HG02610 (cell line): ENCODE measurements around the gene SLC9A5.

Experiments
- ATAC-seq: cut with Tn5 transposase; IDR thresholded peaks from one replicate; pipeline ENCODE4 v1.9.1; 2021; ENCODE audit warnings: mild to moderate bottlenecking, moderate library complexity; ENCODE audit not compliant: unreplicated experiment

The SLC9A5 gene

DNA sequence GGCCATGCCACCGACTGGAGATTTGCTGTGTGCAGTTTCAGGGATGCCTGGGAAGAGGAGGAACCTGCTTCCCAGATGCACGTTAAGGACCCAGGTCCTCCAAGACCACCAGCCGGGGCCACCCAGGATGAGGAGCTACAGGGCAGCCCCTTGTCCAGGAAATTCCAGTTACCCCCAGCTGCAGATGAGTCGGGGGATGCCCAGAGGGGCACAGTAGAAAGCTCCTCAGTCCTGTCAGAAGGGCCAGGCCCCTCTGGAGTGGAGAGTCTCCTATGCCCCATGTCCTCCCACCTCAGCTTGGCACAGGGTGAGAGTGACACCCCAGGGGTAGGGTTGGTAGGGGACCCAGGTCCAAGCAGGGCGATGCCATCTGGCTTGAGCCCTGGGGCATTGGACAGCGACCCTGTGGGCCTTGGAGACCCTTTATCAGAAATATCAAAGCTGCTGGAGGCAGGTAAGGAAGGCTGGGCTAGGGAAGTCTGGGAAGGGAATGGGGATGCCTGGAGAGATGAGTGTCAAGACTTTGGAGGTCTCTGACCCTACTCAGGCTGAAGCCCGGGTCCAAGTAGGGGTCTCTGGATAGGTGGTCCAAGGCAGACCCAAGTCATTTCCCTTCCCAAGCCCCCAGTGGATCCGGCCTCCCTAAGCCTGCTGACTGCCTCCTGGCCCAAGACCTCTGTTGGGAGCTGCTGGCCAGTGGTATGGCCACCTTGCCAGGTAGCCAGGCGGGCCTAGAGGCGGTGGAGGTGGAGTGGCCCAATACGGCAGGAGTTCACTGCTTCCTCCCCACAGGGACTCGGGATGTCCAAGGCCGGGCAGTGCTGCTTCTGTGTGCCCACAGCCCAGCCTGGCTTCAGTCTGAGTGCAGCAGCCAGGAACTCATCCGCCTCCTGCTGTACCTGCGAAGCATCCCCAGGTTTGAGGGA is 31.6 kb downstream of the SLC9A5 start:
- ATAC-seq, result no peak

DNA sequence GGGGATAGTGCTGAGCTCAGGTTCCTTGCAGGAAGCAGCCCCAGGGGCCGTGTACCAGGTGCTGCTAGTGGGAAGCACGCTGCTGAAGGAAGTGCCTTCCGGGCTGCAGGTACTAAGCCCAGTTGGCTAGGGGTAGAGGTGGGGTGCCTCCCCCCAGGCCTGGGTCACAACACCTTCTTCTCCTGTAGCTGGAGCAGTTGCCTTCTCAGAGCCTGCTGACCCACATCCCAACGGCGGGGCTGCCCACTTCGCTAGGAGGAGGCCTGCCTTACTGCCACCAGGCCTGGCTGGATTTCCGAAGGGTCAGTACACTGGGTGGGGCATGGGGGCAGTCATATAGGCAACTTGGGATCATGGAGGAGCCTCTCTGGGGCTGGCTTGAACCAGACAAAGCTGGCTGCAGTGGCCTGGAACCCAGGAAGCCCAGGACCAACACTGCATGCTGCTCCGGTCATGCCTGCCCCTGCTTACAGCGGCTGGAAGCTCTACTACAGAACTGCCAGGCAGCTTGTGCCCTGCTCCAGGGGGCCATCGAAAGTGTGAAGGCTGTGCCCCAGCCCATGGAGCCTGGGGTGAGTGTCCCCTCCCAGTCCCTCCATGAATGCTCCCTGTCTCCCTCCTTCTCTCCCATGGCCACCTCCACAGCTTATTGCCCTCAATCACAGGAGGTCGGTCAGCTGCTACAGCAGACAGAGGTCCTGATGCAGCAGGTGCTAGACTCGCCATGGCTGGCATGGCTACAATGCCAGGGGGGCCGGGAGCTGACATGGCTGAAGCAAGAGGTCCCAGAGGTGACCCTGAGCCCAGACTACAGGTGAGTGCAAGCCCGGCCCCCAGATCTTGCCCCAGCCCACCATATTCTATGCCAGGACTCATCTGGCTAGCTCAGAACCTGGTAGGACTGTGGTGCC is 33.0 kb downstream of the SLC9A5 start:
- ATAC-seq, result no peak

DNA sequence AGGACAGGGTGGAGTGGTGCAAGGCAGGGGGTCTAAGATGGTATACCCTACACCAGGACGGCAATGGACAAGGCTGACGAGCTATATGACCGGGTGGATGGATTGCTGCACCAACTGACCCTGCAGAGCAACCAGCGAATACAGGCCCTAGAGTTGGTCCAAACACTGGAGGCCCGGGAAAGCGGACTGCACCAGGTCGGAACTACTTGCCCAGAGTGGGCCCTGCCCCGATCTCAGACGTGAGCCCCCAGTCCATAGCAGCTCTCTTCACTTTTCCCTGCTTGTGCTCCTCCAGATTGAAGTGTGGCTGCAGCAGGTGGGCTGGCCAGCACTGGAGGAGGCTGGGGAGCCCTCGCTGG is 33.6 kb downstream of the SLC9A5 start:
- ATAC-seq, result no peak

DNA sequence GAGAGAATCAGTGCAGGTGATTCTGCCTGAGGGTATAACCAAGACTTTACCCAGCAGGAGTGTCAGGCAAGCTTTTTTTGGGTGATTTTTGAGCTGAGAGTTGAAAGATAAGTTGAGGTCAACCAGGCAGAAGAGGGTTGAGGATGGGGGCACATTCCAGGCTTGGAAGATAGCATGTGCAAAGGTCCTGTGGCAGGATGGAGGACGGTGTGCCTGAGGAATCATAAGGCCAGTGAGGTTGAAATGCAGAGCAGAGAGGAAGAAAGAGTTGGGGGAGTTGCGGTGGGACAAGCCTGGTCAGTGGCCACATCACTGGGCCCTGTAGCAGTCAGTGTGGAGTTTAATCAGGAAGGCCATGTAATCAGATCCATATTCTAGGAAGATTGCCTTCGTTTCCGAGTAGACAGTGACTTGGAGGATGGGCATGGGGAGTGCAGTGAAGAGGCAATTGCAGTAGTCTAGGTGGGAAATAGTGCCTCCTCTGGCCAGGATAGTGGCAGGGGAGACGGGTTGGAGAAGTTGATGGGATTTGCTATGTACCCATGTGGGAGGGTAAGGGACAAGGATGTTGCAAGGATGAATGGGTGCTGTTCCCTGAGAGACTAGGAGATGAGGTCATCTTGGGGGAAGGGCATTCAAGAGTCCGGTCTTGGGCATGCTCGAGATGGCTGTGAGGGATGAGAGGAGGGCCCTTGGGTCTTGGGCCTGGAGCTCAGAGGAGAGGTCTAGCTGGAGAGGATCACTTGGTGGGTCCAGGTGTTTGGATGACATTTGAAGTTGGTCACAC is 34.5 kb downstream of the SLC9A5 start:
- no peak for ATAC-seq

DNA sequence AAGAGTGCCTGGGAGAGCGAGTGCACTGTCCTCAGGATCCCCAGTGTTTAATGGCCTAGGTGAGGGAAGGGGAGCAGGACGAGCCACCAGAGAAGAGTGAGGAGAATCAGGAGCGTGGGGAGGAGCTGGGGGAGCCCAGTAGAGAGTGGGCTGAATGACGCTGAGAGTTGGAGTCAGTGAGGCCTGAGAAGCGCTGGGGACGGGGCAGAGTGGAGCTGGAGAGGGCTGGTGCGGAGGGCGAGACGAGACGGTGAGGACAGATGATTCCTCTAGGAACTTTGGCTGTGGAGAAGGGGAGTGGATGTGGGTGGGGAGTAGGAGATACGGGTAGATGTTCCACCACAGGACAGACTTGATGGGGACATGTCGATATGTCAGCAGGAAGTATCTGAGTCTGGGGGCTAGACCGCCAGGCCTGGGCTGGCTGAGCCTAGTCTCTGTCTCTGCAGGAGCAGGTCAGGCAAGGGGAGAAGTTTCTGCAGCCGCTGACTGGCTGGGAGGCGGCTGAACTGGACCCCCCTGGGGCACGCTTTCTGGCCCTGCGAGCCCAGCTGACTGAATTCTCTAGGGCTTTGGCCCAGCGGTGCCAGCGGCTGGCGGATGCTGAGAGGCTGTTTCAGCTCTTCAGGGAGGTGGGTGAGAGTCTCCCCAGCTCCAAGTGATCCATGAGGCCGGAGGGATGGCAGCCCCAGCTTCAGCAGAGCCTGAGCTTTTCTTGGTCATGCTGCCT is 35.2 kb downstream of the SLC9A5 start:
- ATAC-seq, result no peak

DNA sequence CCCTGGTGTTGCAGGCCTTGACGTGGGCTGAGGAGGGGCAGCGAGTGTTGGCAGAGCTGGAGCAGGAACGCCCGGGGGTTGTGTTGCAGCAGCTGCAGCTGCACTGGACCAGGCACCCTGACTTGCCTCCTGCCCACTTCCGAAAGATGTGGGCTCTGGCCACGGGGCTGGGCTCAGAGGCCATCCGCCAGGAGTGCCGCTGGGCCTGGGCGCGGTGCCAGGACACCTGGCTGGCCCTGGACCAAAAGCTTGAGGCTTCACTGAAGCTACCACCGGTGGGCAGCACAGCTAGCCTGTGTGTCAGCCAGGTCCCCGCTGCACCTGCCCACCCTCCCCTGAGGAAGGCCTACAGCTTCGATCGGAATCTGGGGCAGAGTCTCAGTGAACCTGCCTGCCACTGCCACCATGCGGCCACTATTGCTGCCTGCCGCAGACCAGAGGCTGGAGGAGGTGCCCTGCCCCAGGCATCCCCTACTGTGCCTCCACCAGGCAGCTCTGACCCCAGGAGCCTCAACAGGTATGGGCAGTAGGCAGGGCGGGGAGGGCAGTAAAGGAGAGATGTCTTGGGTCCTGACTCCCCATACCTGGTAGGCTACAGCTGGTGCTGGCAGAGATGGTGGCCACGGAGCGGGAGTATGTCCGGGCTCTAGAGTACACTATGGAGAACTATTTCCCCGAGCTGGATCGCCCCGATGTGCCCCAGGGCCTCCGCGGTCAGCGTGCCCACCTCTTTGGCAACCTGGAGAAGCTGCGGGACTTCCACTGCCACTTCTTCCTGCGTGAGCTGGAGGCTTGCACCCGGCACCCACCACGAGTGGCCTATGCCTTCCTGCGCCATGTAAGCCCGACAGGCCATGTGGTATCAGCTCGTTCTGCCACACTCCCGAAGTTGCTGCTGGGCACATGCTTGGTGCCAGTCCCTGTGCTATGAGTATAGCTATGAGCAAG is 36.2 kb downstream of the SLC9A5 start:
- ATAC-seq, result no peak

DNA sequence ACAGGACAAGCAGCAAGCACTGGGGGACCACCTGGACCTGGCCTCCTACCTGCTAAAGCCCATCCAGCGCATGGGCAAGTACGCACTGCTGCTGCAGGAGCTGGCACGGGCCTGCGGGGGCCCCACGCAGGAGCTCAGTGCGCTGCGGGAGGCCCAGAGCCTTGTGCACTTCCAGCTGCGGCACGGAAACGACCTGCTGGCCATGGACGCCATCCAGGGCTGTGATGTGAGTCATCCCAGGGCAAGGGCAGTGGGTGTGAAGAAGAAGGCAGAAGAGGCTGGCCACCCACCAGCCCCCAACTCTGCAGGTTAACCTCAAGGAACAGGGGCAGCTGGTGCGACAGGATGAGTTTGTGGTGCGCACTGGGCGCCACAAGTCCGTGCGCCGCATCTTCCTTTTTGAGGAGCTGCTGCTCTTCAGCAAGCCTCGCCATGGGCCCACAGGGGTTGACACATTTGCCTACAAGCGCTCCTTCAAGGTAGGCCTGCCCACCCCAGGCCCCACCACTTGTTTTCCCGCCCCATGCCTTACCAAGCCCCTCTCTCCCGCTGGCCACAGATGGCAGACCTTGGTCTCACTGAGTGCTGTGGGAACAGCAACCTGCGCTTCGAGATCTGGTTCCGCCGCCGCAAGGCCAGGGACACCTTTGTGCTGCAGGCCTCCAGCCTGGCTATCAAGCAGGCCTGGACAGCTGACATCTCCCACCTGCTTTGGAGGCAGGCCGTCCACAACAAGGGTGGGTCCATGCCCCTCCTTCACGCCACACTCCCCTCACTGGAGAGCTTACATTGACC is 37.9 kb downstream of the SLC9A5 start:
- no peak for ATAC-seq

DNA sequence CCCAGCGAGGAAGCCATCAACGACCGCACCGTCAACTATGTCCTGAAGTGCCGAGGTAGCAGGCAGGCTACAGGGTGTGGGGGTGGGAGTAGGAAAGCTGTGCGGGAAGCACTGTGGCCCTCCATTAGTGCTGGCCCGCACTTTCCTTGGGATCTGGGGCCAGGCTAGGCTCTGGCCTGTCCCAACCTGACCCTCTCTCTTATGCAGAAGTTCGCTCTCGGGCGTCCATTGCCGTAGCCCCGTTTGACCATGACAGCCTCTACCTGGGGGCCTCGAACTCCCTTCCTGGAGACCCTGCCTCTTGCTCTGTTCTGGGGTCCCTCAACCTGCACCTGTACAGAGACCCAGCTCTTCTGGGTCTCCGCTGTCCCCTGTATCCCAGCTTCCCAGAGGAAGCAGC is 39.2 kb downstream of the SLC9A5 start:
- ATAC-seq, result no peak

DNA sequence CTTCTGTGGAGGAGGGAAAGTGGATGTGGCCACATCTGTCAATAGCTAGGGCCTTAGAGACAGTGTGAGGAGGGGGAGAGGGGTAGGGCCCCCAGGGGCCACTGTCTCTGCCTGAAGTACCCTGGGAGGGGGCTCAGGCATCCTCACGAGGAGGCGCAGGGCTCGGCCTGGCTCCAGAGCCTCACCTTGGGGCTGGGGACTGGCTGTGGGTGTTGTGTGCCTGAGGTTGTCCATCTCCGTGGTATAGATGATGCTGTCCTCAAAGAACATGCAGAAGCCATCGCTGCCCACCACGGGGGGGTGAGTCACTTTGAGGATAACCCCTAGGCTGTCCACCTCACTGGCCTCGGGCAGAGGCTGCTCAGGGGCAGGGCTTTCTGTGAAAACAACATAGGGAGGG is 42.7 kb downstream of the SLC9A5 start:
- ATAC-seq, result no peak

DNA sequence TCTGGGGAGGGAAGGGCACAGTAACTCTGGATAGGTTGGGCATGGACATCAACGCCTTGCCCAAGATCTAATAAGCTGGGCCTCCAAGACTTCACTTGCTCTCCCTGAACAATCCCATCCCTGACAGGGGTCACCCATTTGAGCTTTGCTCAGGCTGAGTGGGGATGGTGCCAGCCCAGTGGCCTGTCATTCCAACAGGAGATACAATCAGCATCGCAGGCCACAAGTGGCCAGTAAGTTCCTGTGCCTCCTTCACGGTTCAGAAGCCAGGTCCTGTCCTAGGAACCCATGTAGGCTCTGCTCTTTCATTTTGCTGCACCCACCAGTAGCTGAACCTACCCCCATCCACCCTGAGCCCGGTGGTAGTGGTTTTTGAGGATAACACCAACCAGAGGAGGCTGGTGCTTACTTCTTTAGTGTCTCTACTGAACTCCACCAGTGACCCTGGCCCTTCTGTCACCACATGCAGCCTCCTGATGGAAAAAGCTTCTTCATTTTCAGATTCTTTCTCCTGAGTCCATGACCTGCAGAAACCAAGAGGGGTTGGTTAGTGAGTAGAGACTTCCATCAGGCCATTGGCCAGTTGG is 45.5 kb downstream of the SLC9A5 start:
- ATAC-seq, result no peak

DNA sequence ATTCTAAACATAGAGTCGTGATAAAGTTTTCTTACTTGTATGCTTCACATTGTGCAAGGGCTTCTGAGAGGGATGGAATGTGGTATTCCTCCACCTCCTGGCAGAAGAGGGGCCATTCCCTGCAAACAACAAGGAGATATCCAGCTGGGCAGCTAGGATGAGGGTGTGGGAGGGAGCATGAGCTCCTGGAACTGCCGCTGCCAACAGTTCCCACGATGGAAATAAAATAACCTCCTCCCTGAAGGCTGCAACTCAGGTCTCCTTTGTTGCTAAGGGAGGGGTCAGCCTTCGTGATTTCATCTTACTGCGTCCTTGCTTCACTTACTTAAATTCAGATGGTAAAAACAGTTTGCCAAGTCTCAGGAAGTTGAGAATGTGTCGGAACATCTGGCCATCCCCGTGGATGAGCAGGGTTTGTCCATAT is 46.2 kb downstream of the SLC9A5 start:
- no peak for ATAC-seq

DNA sequence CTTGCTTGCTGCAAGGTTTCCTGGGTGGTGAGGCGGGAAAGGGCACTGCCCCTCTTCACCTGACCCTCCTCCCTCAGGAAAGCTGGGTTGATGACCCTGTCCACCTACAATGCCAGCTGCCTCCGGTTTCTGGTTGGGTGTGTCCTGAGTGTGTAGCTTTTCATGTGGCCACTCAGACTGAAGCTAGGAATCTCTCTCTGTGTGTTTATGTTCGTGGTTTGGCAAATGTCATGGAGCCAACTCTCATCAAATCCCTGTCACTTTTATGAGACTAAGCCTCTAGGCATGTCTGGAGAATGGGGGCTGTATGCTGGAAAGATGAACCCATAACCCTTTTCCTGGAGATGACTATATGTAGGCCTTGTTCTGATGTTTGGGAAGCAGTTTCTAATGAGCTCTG is 47.6 kb downstream of the SLC9A5 start:
- no peak for ATAC-seq

DNA sequence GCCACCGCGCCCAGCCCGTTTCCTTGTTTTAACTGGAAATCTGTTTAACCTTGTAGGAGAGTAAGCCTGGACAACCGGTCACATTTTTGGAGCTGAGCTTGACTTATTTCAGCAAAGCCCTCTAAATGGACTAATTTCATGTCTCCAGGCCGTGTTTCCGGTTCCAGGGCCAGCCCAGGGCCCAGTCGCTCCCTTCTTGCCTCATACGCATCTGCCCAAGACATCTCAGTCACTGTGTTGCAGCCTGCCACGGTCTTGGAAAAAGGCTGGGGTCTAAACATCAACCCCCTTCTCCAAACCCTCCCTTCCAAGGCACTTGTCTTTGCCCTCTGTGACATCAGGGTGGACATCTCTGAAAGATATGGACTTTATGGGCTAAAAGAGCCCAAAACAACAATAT is 49.5 kb downstream of the SLC9A5 start:
- no peak for ATAC-seq

DNA sequence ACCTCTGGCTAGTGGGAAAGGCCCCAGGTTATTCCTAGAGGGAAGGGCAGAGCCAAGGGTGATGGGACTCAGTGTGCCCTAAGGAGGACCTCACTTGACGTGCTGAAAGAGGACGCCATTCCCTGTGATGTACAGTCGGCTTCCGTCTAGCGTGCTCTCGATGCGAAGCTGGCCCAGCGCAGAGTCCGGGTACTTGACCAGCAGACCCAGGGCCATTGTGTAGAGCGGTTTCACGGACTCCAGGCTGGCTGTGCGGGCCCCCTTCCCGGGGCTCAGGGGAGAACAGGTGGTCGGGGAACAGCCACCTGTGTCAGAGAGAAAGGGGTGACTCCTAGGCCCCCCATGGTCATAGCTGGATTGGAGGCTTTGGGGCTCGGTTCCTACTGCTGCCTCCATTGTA is 50.5 kb downstream of the SLC9A5 start:
- ATAC-seq, result no peak

DNA sequence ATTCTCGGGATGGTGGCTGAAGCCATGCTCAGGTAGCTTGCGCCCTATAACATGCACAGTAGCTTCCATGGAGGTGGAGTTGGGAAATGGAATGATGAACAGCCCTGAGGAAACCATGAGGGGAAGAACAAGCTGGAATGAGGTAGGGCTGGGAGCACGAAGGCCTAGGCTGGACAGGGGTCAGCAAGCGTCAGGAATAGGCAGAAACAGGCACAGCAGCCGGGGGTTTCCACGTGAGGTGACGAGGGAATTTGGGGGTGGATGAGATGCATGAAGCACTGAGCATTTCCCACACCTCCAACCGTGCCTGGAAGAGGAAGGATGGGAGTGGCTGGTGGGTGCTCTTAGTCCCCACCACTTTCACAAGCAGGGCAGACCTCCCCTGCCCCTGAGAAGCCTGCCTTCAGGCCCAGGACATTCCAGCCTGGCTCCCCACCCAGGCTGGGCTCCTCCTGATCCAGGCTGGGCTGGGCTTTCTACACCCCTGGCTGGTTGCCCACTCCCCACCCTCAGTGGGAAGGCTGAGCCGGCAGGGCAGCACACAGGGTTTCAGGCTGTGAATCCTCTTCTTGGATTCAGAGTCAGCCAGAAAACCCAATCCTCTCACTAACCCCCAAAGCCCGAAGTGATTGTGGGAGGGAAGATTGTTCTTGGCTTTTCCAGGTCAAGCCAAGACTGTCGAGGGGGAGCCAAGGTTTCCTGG is 52.5 kb downstream of the SLC9A5 start:
- no peak for ATAC-seq

DNA sequence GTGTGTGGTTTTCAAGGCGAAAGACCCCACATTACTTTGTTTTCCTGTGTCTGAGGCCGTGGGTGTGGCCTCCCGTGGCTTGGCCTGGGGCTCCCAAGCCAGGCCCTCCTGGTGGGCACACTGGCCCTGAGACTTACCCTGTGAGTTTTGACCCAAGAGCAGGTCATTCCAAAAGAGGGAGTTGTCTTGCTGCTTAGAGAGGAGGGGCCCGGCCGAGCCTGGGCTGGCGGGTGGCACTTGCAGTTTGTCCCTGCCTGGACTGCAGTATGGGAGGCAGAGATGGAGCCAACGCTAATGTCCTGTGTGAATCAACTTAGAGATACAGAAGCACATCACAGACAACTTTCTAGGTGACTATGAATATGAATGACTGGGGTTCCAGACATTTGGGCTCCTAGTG is 53.3 kb downstream of the SLC9A5 start:
- no peak for ATAC-seq

DNA sequence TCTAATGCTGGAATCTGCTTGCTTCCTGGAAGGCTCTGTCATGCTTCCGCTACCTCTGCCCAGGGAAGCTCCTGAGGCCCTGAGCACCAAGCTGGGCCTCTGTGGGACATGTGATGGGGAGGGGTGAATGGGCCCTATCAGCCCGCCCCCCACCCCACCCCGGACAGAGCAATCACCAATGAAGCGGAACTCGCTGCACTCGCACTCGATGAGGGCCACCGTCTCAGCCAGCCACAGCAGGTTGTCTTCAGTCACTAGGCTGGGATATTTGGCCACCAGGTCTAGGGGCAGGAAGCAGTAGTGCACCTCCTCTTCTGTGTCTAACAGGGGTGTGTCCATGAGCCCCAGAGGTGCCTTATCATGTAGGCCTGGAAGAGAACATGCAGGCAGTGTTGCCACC is 54.2 kb downstream of the SLC9A5 start:
- no peak for ATAC-seq

DNA sequence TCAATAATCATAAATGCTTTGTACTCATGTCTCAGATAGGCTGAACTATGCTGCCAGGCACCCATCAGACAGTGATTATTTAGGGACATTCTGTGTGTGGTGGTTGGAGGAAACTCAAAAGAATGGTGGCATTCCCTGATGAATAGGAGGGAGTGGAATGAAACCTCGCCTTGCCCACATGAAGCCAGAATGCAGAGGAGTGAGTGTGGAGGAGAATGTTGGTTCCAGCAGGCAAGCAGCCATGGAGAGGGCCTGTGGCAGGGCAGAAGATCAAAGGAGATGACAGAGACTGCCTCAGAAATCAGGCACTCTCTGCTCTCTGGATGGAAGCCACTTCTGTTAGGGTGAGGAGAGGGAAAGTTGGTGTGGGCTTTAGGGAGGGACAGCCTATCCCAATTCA is 55.2 kb downstream of the SLC9A5 start:
- no peak for ATAC-seq
